ENCODE measurements around the gene PMM2.

DNA sequence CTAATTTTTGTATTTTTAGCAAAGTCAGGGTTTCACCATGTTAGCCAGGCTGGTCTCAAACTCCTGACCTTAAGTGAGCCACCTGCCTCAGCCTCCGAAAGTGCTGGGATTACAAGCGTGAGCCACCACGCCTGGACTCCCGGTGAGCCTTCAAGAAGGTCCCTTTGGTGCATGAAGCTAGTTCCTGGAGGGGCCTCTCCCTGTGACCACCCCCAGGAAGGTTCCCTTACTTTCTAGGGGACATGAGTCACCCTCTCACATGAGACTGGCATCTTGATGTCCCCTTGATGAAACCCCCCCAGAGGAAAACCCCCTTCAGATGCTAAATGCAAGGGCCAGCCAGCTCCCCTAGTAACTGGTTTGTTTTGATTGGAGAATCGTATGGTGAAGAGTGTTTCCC is 58.3 kb downstream of the PMM2 start:
- TF ChIP-seq POLR2AphosphoS5 (IDR thresholded peaks at IDR 0.05; ENCODE audit: low read depth) (no peak), GABPA (IDR thresholded peaks at IDR 0.05; ENCODE audit: low read depth) (no peak)
- TF ChIP-seq, protein P1, sequence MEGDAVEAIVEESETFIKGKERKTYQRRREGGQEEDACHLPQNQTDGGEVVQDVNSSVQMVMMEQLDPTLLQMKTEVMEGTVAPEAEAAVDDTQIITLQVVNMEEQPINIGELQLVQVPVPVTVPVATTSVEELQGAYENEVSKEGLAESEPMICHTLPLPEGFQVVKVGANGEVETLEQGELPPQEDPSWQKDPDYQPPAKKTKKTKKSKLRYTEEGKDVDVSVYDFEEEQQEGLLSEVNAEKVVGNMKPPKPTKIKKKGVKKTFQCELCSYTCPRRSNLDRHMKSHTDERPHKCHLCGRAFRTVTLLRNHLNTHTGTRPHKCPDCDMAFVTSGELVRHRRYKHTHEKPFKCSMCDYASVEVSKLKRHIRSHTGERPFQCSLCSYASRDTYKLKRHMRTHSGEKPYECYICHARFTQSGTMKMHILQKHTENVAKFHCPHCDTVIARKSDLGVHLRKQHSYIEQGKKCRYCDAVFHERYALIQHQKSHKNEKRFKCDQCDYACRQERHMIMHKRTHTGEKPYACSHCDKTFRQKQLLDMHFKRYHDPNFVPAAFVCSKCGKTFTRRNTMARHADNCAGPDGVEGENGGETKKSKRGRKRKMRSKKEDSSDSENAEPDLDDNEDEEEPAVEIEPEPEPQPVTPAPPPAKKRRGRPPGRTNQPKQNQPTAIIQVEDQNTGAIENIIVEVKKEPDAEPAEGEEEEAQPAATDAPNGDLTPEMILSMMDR (IDR thresholded peaks at IDR 0.05; ENCODE audit: insufficient read depth, low read length) = no peak

Data from HL-60 (cell line).